NCI-H1694 (cell line): ENCODE results near the gene MICB.
"Not testable (repeated sequence)": the region's sequence is repeated elsewhere in the genome, so short reads cannot be mapped to it uniquely, and the experiment has no call there.

ENCODE experiments used
- DNase-seq: peaks from one replicate; lab custom pipeline; 2025; lab: John Stamatoyannopoulos, UW

MICB gene

DNA sequence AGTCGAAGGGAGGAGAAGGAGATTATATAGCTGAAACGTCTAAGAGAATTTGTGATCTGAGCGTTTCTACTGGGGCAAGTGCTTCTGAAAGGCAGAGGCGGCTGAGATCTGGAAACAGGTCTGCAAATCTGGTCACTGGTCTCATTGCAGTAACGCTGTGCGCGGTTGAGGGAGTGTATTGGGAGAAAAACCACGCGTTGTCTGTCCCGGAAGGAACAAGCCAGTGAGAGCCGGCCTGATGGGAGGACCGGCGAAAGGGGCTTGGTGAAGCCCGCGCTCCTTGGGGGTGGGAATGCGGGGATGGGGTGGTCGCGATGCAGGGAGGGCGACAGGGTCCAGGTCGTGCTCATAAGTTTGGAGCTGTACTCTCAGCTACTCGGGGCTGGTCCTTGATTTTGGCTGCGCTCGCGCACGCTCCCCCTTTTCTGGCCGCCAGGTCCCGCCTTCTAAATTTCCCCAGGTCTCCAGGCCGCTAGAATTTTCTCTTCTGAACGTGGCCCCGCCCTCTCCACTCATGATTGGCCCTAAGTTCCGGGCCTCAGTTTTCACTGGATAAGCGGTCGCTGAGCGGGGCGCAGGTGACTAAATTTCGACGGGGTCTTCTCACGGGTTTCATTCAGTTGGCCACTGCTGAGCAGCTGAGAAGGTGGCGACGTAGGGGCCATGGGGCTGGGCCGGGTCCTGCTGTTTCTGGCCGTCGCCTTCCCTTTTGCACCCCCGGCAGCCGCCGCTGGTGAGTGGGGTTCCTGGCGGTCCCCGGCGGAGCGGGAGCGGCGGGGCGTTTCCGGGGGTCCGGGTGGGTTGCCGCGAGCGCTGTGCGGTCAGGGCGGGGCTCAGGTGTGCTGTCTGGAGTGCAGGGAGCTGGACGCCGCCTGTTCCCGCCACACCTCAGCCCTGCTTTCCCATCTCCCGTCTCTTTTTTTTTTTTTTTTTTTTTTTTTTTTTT is at the start of gene MICB:
Gene MICB (plus strand): TSS at position 615 of the 946 bp plus-strand sequence. CDS start 49 bp downstream, at position 664.
- no peak for DNase-seq

DNA sequence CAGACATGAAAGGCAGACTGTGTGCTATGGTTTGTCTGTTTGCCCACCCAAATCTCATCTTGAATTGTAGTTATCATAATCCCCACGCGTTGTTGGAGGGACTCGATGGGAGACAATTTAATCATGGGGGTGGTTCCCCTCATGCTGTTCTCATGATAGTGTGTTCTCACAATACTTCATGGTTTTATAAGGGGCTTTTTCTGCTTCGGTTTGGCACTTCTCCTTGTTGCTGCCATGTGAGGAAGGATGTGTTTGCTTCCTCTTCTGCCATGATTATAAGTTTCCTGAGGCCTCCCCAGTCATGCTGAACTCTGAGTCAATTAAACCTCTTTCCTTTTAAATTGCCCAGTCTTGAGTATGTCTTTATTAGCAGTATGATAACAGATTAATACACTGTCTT is 47.2 kb upstream of the MICB start:
- DNase-seq: no peak

DNA sequence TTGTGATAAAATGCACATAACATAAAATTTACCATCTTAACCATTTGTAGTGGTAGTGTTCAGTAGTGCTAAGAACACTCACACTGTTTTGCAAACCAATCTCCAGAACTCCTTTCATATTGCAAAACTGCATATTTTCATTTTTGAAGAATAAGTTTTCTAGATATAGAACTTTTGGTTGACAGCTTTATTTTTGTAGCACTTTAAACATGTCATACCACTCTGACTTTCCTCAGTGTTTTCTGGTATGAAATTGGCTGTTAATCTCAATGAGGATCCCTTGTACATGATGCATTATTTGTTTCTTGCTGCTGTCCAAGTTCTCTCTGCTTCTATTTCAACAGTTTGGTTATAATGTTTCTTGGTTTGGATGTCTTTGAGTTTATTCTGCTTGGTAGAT is 45.1 kb upstream of the MICB start:
- DNase-seq: no peak

DNA sequence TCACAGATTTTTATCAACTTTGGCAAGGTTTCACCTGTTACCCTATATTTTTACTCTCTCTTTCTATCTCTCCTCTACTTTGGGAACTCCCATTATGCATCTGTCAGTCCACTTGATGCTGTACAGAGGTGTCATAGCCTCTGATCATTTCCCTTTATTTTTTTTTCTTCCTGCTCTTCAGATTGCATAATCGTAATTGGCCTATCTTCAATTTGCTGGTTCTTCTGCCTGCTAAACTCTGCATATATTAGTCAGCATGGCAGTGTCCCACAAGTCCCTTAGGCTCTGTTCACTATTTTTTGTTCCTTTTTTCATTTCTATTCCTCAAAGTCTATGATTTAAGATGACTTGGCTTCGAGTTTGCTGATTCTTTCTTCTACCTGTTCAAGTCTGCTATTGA is 44.7 kb upstream of the MICB start:
- DNase-seq: no peak

DNA sequence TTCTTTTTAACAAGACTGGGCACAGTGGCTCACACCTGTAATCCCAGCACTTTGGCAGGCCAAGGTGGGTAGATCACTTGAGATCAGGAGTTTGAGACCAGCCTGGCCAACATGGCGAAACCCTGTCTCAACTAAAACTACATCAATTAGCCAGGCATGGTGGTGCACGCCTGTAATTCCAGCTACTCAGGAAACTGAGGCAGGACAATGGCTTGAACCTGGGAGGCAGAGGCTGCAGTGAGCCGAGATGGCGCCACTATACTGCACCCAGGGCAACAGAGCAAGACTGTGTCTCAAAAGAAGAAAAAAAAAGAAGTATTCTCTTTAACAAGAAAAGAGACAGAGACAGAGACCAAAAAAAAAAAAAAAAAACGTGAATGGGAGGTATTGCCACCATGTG is 38.1 kb upstream of the MICB start:
- not testable (repeated sequence) for DNase-seq

DNA sequence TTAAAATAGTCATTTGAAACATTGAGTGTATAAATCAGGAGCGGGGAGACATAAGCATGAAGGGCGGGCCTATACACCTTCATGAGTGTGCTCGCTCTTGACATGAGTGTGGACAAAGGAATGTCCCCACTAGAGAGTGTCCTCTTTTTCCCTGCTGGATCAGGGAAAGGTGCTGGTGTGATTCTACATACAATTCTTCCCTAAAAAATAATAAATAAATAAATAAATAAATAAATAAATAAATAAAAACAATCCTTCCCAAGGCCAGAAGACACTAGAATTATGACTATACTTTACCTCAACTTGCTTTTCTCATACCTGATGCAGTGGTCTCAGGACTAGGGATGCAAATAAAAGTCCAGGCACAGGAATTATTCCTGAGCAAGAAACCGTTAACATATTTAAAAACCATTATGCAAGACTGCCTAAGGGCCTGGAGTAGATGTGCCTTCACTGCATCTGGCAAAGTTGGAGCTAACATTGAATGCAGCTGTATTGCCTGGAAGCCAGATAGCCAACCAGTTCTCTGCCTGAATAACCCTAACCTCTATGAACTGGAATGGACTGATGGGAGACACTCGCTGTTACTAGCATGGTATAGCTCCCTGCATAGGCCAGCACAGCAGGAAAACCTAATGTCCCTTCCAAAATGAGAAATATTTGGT is 37.5 kb upstream of the MICB start:
- DNase-seq: no peak

GRCh38 chr6:31462026-31462963 is 35.6 kb upstream of the MICB start:
- DNase-seq: no peak

DNA sequence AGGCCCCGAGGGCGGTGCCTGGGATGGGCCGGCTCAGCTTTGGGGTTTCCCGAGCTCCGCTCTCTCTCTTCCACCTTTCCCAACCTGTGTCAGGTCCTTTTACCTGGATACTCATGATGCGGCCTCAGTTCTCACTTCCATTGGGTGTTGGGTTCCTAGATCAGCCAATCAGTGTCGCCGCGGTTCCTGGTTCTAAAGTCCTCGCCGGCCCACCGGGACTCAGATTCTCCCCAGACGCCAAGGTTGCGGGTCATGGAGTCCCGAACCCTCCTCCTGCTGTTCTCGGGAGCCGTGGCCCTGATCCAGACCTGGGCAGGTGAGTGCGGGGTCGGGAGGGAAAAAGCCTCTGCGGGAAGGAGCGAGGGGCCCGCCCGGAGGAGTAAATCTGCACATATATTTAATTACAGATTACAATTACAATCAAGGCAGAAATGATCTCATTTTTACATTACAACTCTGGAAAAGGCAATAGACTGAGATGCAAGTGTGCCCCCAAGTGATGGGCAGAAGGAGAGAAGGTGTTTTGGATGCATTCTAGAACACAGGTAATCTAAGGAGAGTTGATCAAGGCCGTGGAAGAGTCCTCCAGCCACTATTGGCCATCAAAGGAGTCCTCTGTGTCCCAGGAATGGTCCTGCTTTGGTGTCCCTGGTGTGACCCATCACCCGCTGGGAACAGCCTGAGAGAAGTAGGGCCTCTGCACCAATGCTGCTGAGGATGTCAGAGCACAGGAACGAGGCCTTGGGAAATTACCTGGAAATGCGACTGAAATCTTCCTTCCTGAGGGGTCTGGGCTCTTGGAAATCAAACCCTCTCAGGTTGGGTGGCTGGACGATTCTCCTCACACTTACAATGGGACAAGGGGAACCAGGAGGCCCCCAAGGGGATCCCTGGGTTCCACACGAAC is 34.7 kb upstream of the MICB start:
- DNase-seq: no peak

DNA sequence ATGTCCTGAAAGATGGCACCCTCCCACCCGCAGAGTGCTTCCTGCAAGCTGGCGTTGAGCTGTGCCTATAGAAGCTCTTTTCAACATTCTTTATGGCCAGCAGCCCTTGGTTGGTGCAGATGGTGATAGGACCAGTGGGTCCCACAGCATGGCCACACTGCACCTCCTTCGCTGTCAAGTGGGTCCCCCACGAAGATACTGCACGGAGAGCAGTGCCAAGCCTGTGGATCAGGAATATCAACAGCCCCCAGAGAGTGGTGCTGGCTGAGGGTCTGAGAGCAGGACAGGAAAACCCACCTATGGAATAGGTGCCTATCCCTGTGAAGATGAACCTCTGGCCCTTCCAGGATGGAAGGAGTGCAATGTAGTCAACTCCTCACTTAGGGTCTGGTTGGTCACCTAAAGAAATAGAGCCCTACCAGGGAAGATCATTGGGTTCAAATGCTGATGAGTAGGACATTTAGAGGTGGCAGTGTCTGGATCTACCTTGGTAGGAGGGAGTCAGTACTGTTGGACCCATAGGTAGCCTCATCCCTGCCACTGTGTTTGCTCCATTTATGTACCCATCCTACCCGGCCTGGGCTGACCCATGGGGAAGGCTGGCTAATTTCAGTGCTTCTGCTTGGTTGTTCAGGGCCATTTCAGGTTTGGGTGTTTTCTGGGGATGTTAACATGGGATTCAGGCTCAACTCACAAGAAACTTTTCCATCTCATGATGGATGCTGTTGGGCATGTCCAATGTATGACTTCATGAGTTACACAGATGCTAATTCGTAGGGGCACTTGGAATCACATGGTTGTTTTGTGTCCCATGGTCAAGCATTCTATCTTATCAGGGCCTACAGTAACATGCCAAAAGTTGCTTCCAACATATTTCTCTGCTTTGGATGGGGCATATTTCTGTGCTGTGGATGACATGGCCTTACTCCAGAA is 33.4 kb upstream of the MICB start:
- no peak for DNase-seq

GRCh38 chr6:31465185-31465536 is 32.8 kb upstream of the MICB start:
- no peak for DNase-seq

DNA sequence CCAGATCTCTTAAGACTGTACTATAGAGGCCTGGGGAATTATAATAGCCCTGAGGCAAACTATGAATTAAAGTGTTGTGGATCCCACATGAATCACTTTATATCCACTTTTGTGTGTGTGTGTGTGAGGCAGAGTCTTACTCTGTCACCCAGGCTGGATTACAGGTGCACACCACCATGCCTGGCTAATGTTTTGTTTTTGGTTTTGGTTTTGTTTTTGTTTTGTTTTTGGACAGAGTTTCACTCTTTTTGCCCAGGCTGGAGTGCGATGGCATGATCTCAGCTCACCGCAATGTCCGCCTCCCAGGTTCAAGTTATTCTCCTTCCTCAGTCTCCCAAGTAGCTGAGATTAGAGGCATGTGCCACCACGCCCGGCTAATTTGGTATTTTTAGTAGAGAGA is 32.2 kb upstream of the MICB start:
- DNase-seq: no peak

DNA sequence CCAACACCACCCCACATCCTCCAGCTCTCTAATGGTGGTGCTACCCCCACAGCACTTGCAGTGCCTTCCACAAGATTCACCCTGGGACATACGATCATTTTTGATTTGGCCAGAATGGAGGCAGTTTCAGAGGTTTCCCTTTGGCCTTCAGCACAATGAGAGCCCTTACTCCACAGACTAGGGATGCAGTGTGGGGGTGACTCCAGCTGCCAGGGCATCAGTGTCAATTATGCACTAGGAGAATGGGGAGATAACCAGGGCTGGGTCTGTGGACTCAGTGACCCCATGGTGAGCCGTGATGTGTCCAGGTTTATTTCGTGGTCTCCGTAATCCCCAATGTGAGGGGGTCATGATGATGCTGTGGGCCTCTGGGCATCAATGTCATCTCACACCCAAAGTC is 31.5 kb upstream of the MICB start:
- no peak for DNase-seq

- DNase-seq: no peak
Measured at GRCh38 chr6:31467151-31467550, 30.8 kb upstream of the MICB start.

DNA sequence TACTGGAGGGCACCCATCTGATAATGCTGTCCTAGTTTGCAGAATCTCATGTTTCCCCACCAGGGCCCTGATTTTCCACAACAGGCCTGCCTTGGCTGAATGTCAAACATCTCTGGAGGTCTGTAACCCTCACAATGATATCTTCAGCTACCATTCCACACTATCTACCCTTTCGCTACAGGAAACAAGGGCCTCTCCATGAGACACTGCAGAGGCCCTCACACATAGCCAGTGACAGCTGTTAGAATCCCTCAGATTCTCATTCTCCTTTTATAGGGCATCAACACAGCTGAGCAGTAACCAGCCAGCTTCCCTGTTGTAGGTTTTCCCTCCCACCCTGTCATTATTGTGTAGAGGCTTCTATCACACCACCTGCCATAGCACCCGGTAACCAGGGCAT is 29.6 kb upstream of the MICB start:
- no peak for DNase-seq

GRCh38 chr6:31470801-31471200 is 27.1 kb upstream of the MICB start:
- DNase-seq: no peak

DNA sequence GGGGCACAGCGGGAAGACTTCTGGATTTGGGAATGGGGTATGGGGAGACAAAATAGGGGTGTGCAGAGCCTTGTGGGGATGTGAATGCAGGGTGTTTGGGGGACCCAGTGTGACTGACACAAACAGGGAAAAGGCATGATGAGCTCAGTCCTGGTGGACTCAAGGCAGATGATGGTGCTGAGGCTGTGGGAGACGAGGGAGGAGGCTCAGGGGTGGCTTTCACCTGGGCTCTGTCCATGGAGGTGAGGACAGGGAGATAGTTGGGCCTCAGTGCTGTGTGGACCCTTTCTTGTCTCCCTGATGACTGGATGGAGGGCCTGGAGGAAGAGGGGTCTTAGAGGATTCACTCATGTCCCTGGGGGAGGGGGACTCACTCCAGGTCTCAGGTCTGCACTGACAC is 26.2 kb upstream of the MICB start:
- no peak for DNase-seq

DNA sequence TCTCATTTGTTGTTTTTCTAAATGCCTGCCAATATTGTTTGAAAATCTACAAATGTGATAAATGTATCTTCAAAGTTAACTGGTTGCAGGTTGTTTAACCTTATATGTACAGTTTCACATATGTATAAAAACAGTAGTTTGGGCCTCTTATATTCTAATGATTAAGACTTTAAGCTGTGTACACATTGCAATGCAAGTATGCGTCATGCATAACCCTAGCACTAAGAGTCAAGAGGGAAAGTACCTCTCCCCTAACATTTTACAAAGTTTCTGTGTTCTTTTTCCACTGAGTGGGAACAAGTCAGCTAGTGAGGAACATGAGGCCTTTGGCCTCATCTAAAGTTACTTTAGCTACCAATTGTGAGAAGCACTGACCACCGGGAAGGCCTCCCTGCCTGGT is 25.7 kb upstream of the MICB start:
- no peak for DNase-seq

- DNase-seq: no peak
Measured at GRCh38 chr6:31473244-31473643, 24.7 kb upstream of the MICB start.

DNA sequence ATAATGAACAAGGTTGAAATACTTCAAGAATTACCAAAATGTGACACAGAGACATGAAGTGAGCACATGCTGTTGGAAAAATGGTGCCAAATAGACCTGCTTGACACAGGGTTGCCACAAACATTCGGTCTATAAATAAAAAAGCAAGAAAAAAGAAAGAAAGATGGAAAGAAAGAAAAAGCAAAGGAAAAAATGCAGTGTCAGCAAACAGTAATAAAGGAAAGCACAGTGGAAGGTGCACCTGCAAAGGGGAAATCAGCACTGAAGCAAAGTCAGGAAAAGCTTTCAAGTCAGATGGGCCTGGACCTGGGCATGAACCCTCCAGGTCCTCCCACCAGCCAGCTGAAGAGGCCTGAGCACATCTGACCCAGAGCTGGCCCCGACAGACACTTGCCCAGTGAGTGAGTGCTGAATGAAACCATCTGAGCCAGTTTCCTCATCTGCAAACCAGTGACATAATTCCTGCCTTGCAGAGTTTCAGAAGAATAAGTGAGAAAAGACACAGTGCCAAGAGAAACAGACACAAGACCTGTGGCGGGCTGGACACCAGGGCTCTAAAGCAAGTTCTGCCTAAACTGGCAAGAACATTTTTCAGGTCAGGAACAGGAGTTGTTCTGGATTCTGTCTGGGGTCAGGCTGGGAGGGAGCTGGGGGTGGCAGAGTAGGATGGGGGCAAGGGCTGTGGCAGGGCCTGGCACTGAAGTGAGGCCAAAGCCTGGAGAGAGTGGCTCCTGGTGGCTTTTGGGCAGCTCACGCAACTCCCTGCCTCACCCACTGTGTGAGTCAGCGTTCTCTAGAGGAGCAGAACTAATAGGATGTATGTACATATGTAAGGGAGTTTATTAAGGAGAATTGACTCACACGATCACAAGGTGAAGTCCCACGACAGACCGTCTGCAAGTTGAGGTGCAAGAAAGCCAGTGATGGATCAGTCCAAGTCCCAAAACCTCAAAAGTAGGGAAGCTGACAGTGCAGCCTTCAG is 23.9 kb upstream of the MICB start:
- no peak for DNase-seq
